CD4-positive, alpha-beta T cell (primary cell): ENCODE results near the gene AZU1. TPM values are rescaled to one million over a fixed set of nuclear protein-coding genes. Genes with fewer than 3 reads are reported as not detected.

ENCODE experiments used
- ATAC-seq: fragments of 200-7000 bp; cut with Tn5 transposase; one replicate; pipeline ENCODE4 v1.10.0; 2022; ENCODE audit warnings: mild to moderate bottlenecking; ENCODE audit not compliant: poor library complexity
- CTCF ChIA-PET: fragments of 350-600 bp; sonication (Branson Sonifier 250); formaldehyde crosslinking; loops from one replicate; lab custom pipeline; 2021; ENCODE audit warnings: antibody characterized with exemption, inconsistent platforms; lab: Charles Lee
- POLR2A ChIA-PET: fragments of 350-600 bp; sonication (Branson Sonifier 250); formaldehyde crosslinking; loops from one replicate; lab custom pipeline; 2021; ENCODE audit warnings: antibody characterized with exemption, inconsistent platforms; lab: Charles Lee
- DNase-seq, 14 experiments: peaks; one replicate each; pipeline ENCODE4 v3.0.0-alpha.2; 2013 to 2020; ENCODE audit warnings: mixed read lengths in 2 of 14
- H3K27ac ChIP-seq, 2 donors: one replicate each; pipeline versions ENCODE4 v1.5.1 to v1.7.0; 2013; ENCODE audit warnings: low read length in 2 of 2, low read depth in 1 of 2, mild to moderate bottlenecking in 1 of 2
- H3K27me3 ChIP-seq, 2 experiments: 1 replicate in 1 of 2; 2 replicates in 1 of 2; pipeline versions ENCODE4 v1.6.1 to v1.7.0; 2013; ENCODE audit warnings: low read length in 2 of 2, control low read depth in 1 of 2, mild to moderate bottlenecking in 1 of 2, moderate library complexity in 1 of 2; ENCODE audit not compliant: insufficient read depth in 2 of 2, control insufficient read depth in 1 of 2
- H3K36me3 ChIP-seq: one replicate; pipeline ENCODE4 v1.6.1; 2013; ENCODE audit warnings: low read length, control low read depth; ENCODE audit not compliant: insufficient read depth
- H3K4me1 ChIP-seq: one replicate; pipeline ENCODE4 v1.6.1; 2013; ENCODE audit warnings: low read length, control low read depth; ENCODE audit not compliant: insufficient read depth
- H3K4me3 ChIP-seq: one replicate; pipeline ENCODE4 v1.5.1; 2013; ENCODE audit warnings: mild to moderate bottlenecking, low read length, moderate library complexity
- H3K9me3 ChIP-seq, 2 experiments: 1 replicate in 1 of 2; 2 replicates in 1 of 2; pipeline versions ENCODE4 v1.6.1 to v1.7.0; 2013; ENCODE audit warnings: low read length in 2 of 2, mild to moderate bottlenecking in 2 of 2, control low read depth in 1 of 2, moderate library complexity in 1 of 2; ENCODE audit not compliant: control insufficient read depth in 1 of 2, insufficient read depth in 1 of 2
- H3K27ac Mint-ChIP-seq: one replicate; pipeline ENCODE4 v1.8.0; 2020; ENCODE audit warnings: mixed read lengths
- H3K27me3 Mint-ChIP-seq: one replicate; pipeline ENCODE4 v1.8.0; 2021; ENCODE audit warnings: mixed read lengths
- H3K36me3 Mint-ChIP-seq: one replicate; pipeline ENCODE4 v1.8.0; 2021; ENCODE audit warnings: low read depth, mixed read lengths
- H3K4me1 Mint-ChIP-seq: one replicate; pipeline ENCODE4 v1.8.0; 2021; ENCODE audit warnings: low read depth, mixed read lengths
- H3K4me3 Mint-ChIP-seq: one replicate; pipeline ENCODE4 v1.8.0; 2020; ENCODE audit warnings: mild to moderate bottlenecking, mixed read lengths
- H3K9me3 Mint-ChIP-seq: one replicate; pipeline ENCODE4 v1.8.0; 2020; ENCODE audit warnings: mixed read lengths
- intact Hi-C, 2 experiments: fragments of 100-400 bp; cut with DNase I in 1 of 2; cut with micrococcal nuclease in 1 of 2; formaldehyde crosslinking; loops; one replicate each; pipeline versions ENCODE4 v1.15.1 to v1.9.0; 2023 to 2025; cut with DNase I, micrococcal nuclease
- total RNA-seq, 174 experiments: library from RNA in 2 of 174; stranded (reverse) in 2 of 174; gene quantifications; one replicate each; pipeline ENCODE4 v1.2.3 and lab custom pipeline; 2021 to 2026
- TF ChIP-seq, protein P1 (sequence below): fragments of 200-600 bp; IDR thresholded peaks from one replicate; pipeline ENCODE4 v1.8.0; 2022; ENCODE audit warnings: antibody characterized with exemption, mild to moderate bottlenecking

Gene AZU1
- total RNA-seq, 2 experiments from 2014 or later = 0.47 to 0.49 TPM

GRCh38 chr19:843180-843835 lies 15.7 kb downstream of the AZU1 start:
- no peak overlapping the region for H3K27ac Mint-ChIP-seq
- POLR2A ChIA-PET = no interaction called here
- no peaks in the 10 kb centered on the region for H3K9me3 Mint-ChIP-seq
- Histone ChIP-seq H3K27ac (no peak overlapping the region), H3K9me3 (peaks cover 0 to 4% of the 10 kb centered on the region in 2 experiments), H3K36me3 (no peaks in the 10 kb centered on the region), H3K4me3 (no peak overlapping the region), H3K4me1 (peaks cover 14% of the 10 kb centered on the region), H3K27me3 (peaks cover 32 to 33% of the 10 kb centered on the region in 2 experiments)
- H3K4me3 Mint-ChIP-seq = no peak overlapping the region
- DNase-seq = peak in 1 of 14 experiments; percentile 33
- no peaks in the 10 kb centered on the region for H3K36me3 Mint-ChIP-seq
- TF ChIP-seq, protein P1, sequence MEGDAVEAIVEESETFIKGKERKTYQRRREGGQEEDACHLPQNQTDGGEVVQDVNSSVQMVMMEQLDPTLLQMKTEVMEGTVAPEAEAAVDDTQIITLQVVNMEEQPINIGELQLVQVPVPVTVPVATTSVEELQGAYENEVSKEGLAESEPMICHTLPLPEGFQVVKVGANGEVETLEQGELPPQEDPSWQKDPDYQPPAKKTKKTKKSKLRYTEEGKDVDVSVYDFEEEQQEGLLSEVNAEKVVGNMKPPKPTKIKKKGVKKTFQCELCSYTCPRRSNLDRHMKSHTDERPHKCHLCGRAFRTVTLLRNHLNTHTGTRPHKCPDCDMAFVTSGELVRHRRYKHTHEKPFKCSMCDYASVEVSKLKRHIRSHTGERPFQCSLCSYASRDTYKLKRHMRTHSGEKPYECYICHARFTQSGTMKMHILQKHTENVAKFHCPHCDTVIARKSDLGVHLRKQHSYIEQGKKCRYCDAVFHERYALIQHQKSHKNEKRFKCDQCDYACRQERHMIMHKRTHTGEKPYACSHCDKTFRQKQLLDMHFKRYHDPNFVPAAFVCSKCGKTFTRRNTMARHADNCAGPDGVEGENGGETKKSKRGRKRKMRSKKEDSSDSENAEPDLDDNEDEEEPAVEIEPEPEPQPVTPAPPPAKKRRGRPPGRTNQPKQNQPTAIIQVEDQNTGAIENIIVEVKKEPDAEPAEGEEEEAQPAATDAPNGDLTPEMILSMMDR = no peak
- ATAC-seq = peak; percentile 32
- CTCF ChIA-PET = no interaction called here
- intact Hi-C loops = no loop called here
- no peaks in the 10 kb centered on the region for H3K4me1 Mint-ChIP-seq
- H3K27me3 Mint-ChIP-seq = peaks cover 50% of the 10 kb centered on the region

DNA sequence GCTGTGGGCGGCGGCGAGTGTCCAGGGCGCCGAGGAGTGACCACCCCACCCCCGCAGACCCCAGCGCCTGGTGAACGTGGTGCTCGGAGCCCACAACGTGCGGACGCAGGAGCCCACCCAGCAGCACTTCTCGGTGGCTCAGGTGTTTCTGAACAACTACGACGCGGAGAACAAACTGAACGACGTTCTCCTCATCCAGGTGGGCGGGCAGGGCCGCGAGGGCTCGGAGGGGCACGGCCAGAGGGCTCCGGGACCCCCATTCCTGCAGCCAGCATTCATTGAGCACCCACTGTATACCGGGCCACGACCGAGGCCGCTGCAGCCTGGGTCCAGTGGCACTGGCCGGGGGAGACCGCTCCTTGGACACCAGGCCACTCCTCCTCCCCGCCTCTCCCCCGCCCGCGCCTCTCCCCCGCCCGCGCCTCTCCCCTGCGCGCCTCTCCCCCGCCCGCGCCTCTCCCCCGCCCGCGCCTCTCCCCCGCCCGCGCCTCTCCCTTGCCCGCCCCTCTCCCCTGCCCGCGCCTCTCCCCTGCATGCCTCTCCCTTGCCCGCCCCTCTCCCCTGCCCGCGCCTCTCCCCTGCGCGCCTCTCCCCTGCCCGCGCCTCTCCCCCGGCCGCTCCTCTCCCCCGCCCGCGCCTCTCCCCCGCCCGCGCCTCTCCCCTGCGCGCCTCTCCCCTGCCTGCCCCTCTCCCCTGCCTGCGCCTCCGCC lies 16.4 kb downstream of the AZU1 start:
- H3K27ac Mint-ChIP-seq = no peak overlapping the region
- no peak overlapping the region for H3K4me3 Mint-ChIP-seq
- H3K9me3 Mint-ChIP-seq = no peaks in the 10 kb centered on the region
- ATAC-seq (no peak), DNase-seq (peak in 2 of 14 experiments; percentile 5 to 29)
- H3K27me3 ChIP-seq = peaks cover 35 to 40% of the 10 kb centered on the region in 2 experiments
- no peaks in the 10 kb centered on the region for H3K36me3 Mint-ChIP-seq
- ChIA-PET CTCF (no interaction called here), POLR2A (no interaction called here)
- peaks cover 56% of the 10 kb centered on the region for H3K27me3 Mint-ChIP-seq
- H3K9me3 ChIP-seq = peaks cover 0 to 4% of the 10 kb centered on the region in 2 experiments
- H3K4me1 ChIP-seq = peaks cover 14% of the 10 kb centered on the region
- no peak overlapping the region for H3K4me3 ChIP-seq
- TF ChIP-seq, protein P1 = no peak
- intact Hi-C loops = no loop called here
- no peaks in the 10 kb centered on the region for H3K4me1 Mint-ChIP-seq
- no peaks in the 10 kb centered on the region for H3K36me3 ChIP-seq
- H3K27ac ChIP-seq = no peak overlapping the region

DNA sequence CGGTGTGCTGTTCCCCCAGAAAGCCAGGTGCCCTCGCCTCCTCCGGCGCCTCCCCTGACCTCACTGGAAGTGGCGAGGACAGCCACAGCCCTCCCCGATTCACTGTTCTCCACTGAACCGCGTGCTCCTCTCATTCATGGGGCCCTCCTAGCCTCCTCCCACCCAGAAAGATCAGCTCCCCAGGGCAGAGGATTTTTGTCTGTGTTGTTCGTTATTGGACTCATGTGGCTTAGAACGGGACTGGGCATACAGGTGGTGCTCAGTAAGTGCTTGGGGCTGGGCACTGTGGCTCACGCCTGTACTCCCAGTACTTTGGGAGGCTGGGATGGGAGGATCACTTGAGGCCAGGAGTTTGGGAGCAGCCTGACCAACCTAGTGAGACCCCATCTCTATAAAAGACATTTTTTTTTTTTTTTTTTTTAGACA lies 16.9 kb downstream of the AZU1 start:
- no peaks in the 10 kb centered on the region for H3K9me3 Mint-ChIP-seq
- Histone ChIP-seq H3K27me3 (peaks cover 40% of the 10 kb centered on the region in 2 experiments), H3K9me3 (peaks cover 0 to 4% of the 10 kb centered on the region in 2 experiments), H3K27ac (no peak overlapping the region), H3K4me1 (peaks cover 14% of the 10 kb centered on the region), H3K4me3 (no peak overlapping the region), H3K36me3 (no peaks in the 10 kb centered on the region)
- H3K4me3 Mint-ChIP-seq = peak overlapping the region; percentile 27
- no peak overlapping the region for H3K27ac Mint-ChIP-seq
- DNase-seq (peak in 1 of 14 experiments; percentile 29), ATAC-seq (peak; percentile 32)
- no peaks in the 10 kb centered on the region for H3K4me1 Mint-ChIP-seq
- H3K27me3 Mint-ChIP-seq = peaks cover 62% of the 10 kb centered on the region
- intact Hi-C loops = no loop called here
- CTCF ChIA-PET = no interaction called here
- POLR2A ChIA-PET = no interaction called here
- H3K36me3 Mint-ChIP-seq = no peaks in the 10 kb centered on the region
- TF ChIP-seq, protein P1 = no peak
